Central memory CD8-positive, alpha-beta T cell (primary cell): ENCODE data around the gene GADL1.

ENCODE experiments used
- ATAC-seq: fragments of 150-1000 bp; cut with Tn5 transposase; replicated peaks from 2 replicates; pipeline ENCODE4 v1.10.0; 2022; ENCODE audit warnings: mild to moderate bottlenecking, moderate FRiP score, moderate number of reproducible peaks; ENCODE audit not compliant: poor library complexity, severe bottlenecking; ENCODE audit errors: extremely low read depth
- DNase-seq, 2 donors: peaks; one replicate each; pipeline ENCODE4 v3.0.0; 2021; ENCODE audit warnings: low spot score in 2 of 2
- H3K27ac Mint-ChIP-seq: one replicate; pipeline ENCODE4 v1.8.0; 2022; ENCODE audit warnings: low read depth, mild to moderate bottlenecking, moderate library complexity, mixed read lengths
- H3K27me3 Mint-ChIP-seq: one replicate; pipeline ENCODE4 v1.8.0; 2022; ENCODE audit warnings: mixed read lengths
- H3K36me3 Mint-ChIP-seq: one replicate; pipeline ENCODE4 v1.8.0; 2022; ENCODE audit warnings: mild to moderate bottlenecking, moderate library complexity, mixed read lengths; ENCODE audit not compliant: insufficient read depth
- H3K4me1 Mint-ChIP-seq: one replicate; pipeline ENCODE4 v1.8.0; 2022; ENCODE audit warnings: mixed read lengths
- H3K4me3 Mint-ChIP-seq: one replicate; pipeline ENCODE4 v1.8.0; 2022; ENCODE audit warnings: mild to moderate bottlenecking, moderate library complexity, mixed read lengths
- H3K9me3 Mint-ChIP-seq: one replicate; pipeline ENCODE4 v1.8.0; 2022; ENCODE audit warnings: mixed read lengths

GADL1 gene

GRCh38 chr3:30677347-30677685 lies 217.1 kb downstream of the GADL1 start:
- no peaks in the 10 kb centered on the region for H3K27me3 Mint-ChIP-seq
- no peaks in the 10 kb centered on the region for H3K9me3 Mint-ChIP-seq
- ATAC-seq (no peak), DNase-seq (no peak)
- peak overlapping the region; percentile 52 for H3K27ac Mint-ChIP-seq
- no peak overlapping the region for H3K4me3 Mint-ChIP-seq
- H3K36me3 Mint-ChIP-seq, result peaks cover 87% of the 10 kb centered on the region
- H3K4me1 Mint-ChIP-seq, result peaks cover 79% of the 10 kb centered on the region

GRCh38 chr3:30676424-30677346 lies 217.8 kb downstream of the GADL1 start:
- peak overlapping the region; percentile 52 for H3K27ac Mint-ChIP-seq
- no peak for ATAC-seq
- H3K4me1 Mint-ChIP-seq, result peaks cover 79% of the 10 kb centered on the region
- no peaks in the 10 kb centered on the region for H3K27me3 Mint-ChIP-seq
- no peak overlapping the region for H3K4me3 Mint-ChIP-seq
- no peaks in the 10 kb centered on the region for H3K9me3 Mint-ChIP-seq
- H3K36me3 Mint-ChIP-seq, result peaks cover 83% of the 10 kb centered on the region
- DNase-seq, result no peak
